GM21447 (cell line): ENCODE data around the gene GNG4.
"Not testable (repeated sequence)": the region's sequence is repeated elsewhere in the genome, so short reads cannot be mapped to it uniquely, and the experiment has no call there.

Experiments used
- ATAC-seq: cut with Tn5 transposase; IDR thresholded peaks from one replicate; pipeline ENCODE4 v1.9.1; 2021; ENCODE audit not compliant: unreplicated experiment

GNG4 gene

GRCh38 chr1:235628316-235629005, 21.1 kb downstream of the GNG4 start:
- ATAC-seq: no peak

GRCh38 chr1:235625831-235626230, 23.8 kb downstream of the GNG4 start:
- no peak for ATAC-seq

GRCh38 chr1:235625340-235625739, 24.2 kb downstream of the GNG4 start:
- ATAC-seq: no peak

- no peak for ATAC-seq
Measured at GRCh38 chr1:235624721-235625333, 24.8 kb downstream of the GNG4 start.

GRCh38 chr1:235622936-235623779, 26.4 kb downstream of the GNG4 start:
- no peak for ATAC-seq

- not testable (repeated sequence) for ATAC-seq
Measured at GRCh38 chr1:235619149-235619548, 30.4 kb downstream of the GNG4 start.

- no peak for ATAC-seq
Measured at GRCh38 chr1:235617808-235618207, 31.8 kb downstream of the GNG4 start.

GRCh38 chr1:235617140-235617539, 32.4 kb downstream of the GNG4 start:
- ATAC-seq: no peak

- no peak for ATAC-seq
Measured at GRCh38 chr1:235614442-235614954, 35.1 kb downstream of the GNG4 start.

- ATAC-seq: no peak
Measured at GRCh38 chr1:235613602-235614001, 36.0 kb downstream of the GNG4 start.

- ATAC-seq: no peak
Measured at GRCh38 chr1:235612761-235613160, 36.8 kb downstream of the GNG4 start.

- no peak for ATAC-seq
Measured at GRCh38 chr1:235610157-235610556, 39.4 kb downstream of the GNG4 start.

- ATAC-seq: no peak
Measured at GRCh38 chr1:235608278-235608677, 41.3 kb downstream of the GNG4 start.

GRCh38 chr1:235607284-235607683, 42.3 kb downstream of the GNG4 start:
- ATAC-seq: no peak

- ATAC-seq: no peak
Measured at GRCh38 chr1:235601104-235601503, 48.5 kb downstream of the GNG4 start.

GRCh38 chr1:235599536-235599935, 50.0 kb downstream of the GNG4 start:
- no peak for ATAC-seq

- no peak for ATAC-seq
Measured at GRCh38 chr1:235597867-235598553, 51.6 kb downstream of the GNG4 start.

GRCh38 chr1:235595079-235595478, 54.5 kb downstream of the GNG4 start:
- ATAC-seq: no peak

- not testable (repeated sequence) for ATAC-seq
Measured at GRCh38 chr1:235594281-235594895, 55.2 kb downstream of the GNG4 start.

GRCh38 chr1:235588916-235589515, 60.6 kb downstream of the GNG4 start:
- ATAC-seq: no peak
